NCI-H2227 (cell line): ENCODE results near the gene DNAJC2.
A peak's percentile ranks its signal among the peaks of the same experiment; 100 is the strongest.
"Not testable (repeated sequence)": the region's sequence is repeated elsewhere in the genome, so short reads cannot be mapped to it uniquely, and the experiment has no call there.

Experiments
- DNase-seq: peaks from one replicate; lab custom pipeline; 2025; ENCODE audit not compliant: unreplicated experiment; lab: John Stamatoyannopoulos, UW

Gene DNAJC2

GRCh38 chr7:103343758-103344452 lies 662 bp downstream of the DNAJC2 start:
- peak; percentile 47 for DNase-seq

GRCh38 chr7:103343332-103343731 lies 1.2 kb downstream of the DNAJC2 start:
- DNase-seq = no peak

GRCh38 chr7:103341466-103341865 lies 3.1 kb downstream of the DNAJC2 start:
- DNase-seq = no peak

- DNase-seq = no peak
Observed at GRCh38 chr7:103338864-103339263, 5.7 kb downstream of the DNAJC2 start.

- no peak for DNase-seq
Observed at GRCh38 chr7:103336761-103337160, 7.8 kb downstream of the DNAJC2 start.

GRCh38 chr7:103325744-103326143 lies 18.8 kb downstream of the DNAJC2 start:
- no peak for DNase-seq

GRCh38 chr7:103317009-103317408 lies 27.6 kb downstream of the DNAJC2 start:
- DNase-seq = no peak

- no peak for DNase-seq
Observed at GRCh38 chr7:103316380-103316941, 28.1 kb downstream of the DNAJC2 start.

- DNase-seq = no peak
Observed at GRCh38 chr7:103314852-103315251, 29.7 kb downstream of the DNAJC2 start.

GRCh38 chr7:103307503-103308231 lies 36.9 kb downstream of the DNAJC2 start:
- no peak for DNase-seq

- no peak for DNase-seq
Observed at GRCh38 chr7:103301441-103301840, 43.1 kb downstream of the DNAJC2 start.

GRCh38 chr7:103299660-103300059 lies 44.9 kb downstream of the DNAJC2 start:
- DNase-seq = no peak

GRCh38 chr7:103297837-103298179 lies 46.8 kb downstream of the DNAJC2 start:
- no peak for DNase-seq

- DNase-seq = peak; percentile 97
Observed at GRCh38 chr7:103296901-103297836, 47.4 kb downstream of the DNAJC2 start, which contains the start of gene PMPCB. Gene PMPCB (plus strand): TSS chr7:103297435. CDS start chr7:103297460, 25 bp downstream.

GRCh38 chr7:103293526-103293925 lies 51.0 kb downstream of the DNAJC2 start:
- DNase-seq = no peak

GRCh38 chr7:103292122-103292521 lies 52.4 kb downstream of the DNAJC2 start:
- no peak for DNase-seq

- DNase-seq = not testable (repeated sequence)
Observed at GRCh38 chr7:103282802-103283427, 61.7 kb downstream of the DNAJC2 start.

GRCh38 chr7:103280803-103281155 lies 63.8 kb downstream of the DNAJC2 start:
- DNase-seq = peak; percentile 59

- peak; percentile 92 for DNase-seq
Observed at GRCh38 chr7:103279963-103280802, 64.4 kb downstream of the DNAJC2 start.

- peak; percentile 64 for DNase-seq
Observed at GRCh38 chr7:103279636-103279962, 65.0 kb downstream of the DNAJC2 start.
